GM19043 (cell line): Measurements from ENCODE around the gene KRT24.
"Not testable (repeated sequence)": the region's sequence is repeated elsewhere in the genome, so short reads cannot be mapped to it uniquely, and the experiment has no call there.

Source experiments
- ATAC-seq: cut with Tn5 transposase; IDR thresholded peaks from one replicate; pipeline ENCODE4 v1.9.1; 2021; ENCODE audit warnings: low read depth; ENCODE audit not compliant: unreplicated experiment

KRT24 gene

DNA sequence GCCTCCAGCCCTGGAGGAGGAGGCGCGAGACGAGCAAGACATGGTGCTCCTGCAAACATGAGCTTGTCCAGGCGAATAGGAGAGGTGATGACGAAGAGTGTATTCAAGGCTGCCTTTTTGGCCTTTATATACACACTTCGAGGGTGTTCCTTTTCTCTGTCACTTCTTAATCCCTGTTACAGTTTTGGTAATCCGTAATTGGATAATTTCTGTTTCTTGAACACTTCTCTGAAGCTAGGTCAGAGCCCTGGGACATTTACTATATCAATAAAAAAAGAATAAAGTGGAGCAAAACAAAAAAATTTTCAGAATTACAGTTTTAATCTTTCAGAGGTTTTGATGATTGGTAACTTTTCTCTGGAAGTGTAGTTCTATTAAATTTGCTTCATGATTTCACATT lies at the start of gene KRT24:
TSS of gene KRT24 (minus strand) at position 101 of the 400 bp plus-strand sequence. CDS start at position 42, 59 bp downstream.
- ATAC-seq, result no peak

DNA sequence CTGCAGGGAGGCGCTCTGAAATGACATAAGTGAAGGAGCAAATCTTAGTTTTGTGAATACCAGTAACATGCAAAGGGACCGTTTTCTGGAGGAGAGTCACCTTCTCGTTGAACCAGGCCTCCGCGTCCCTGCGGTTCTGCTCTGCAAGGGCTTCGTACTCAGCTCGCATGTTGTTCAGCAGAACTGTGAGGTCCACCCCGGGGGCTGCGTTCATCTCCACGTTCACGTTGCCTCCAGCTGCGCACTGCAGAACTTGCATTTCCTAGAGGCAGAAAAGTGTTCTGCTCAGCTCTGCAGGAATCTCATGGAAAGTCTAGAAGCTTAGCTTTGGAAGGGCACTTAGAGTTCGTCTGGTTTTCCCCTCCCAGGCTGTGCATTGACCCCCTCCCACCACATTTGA lies 47.5 kb upstream of the KRT24 start:
- ATAC-seq, result no peak

- no peak for ATAC-seq
Observed at GRCh38 chr17:40750391-40750790, 46.8 kb upstream of the KRT24 start.

GRCh38 chr17:40748666-40749065 lies 45.1 kb upstream of the KRT24 start:
- ATAC-seq, result not testable (repeated sequence)

DNA sequence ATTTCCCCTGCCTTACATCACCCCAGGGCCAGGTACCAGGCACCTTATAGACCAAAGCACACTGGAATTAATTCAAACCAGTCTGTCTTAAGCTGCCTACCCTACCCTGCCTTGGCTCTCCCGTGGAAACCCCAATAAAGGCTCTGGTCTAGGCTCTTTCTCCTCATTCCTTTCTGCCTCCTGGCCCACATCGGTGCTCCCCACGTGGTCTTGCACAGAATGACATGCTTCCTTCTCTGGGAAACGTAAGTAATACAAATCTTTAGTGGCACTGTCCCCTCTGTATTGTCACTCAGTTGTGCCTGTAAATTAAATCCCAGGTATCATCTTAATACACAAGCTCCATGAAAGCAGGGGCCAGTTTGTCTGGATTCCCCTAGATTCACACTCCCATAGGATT lies 35.0 kb upstream of the KRT24 start:
- ATAC-seq, result no peak

GRCh38 chr17:40735016-40735415 lies 31.5 kb upstream of the KRT24 start:
- ATAC-seq, result no peak

DNA sequence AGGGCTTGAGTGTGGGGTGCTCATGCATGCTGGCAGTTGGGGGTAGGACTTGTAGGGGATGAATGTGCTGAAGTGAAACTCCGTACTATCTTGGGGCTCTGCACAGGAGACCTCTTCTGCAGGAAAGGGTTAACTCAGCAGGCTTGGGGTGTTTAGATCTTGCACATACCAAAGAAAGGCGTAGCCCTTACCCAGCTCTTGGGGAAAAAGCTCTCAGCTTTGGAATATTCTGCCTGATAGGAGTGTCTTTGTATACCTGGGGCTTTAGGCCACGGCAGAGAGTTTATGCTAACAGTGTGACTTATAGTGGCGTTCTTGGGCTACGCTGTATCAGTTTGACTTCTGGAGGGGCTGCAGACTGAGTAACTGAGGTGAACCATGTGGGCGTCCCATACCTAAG lies 30.5 kb upstream of the KRT24 start:
- no peak for ATAC-seq

DNA sequence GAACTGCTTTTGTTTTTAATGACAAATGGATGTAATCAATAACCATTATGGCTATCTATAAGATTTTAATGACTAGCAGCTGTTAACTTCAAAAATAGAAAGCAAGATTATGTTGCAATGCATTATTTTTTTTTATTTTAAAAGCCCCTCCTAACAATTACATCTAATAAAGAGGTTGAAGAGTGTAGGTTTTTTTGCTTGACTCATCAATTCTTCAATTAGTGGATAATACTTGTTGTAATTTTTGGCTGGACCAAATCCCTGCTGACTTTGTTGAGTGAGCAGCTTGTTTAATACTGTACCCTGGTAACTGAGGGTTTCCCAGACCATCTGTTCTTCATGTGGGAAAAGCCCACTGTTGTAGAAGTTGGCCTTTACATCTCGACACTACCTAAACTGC lies 27.4 kb upstream of the KRT24 start:
- no peak for ATAC-seq

GRCh38 chr17:40727447-40728231 lies 24.1 kb upstream of the KRT24 start:
- ATAC-seq, result no peak

DNA sequence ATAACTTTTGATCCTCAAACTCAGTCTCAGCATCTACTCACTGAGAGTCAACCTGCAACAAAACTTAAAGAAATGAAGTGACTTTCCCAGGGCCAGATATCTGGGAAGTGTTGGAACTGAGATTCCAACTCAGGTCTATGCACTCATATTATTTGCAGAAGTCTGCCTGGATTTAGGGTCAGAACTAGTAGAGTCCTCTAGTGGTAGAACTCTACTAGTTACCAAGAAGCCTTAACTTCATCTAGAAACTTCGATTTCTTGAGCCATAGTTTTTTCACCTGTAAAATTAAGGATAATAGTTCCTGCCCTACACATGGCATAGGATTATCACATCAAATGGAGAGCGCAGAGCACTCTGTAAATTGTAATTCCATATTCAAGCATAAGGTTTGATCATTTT lies 23.4 kb upstream of the KRT24 start:
- ATAC-seq, result no peak

DNA sequence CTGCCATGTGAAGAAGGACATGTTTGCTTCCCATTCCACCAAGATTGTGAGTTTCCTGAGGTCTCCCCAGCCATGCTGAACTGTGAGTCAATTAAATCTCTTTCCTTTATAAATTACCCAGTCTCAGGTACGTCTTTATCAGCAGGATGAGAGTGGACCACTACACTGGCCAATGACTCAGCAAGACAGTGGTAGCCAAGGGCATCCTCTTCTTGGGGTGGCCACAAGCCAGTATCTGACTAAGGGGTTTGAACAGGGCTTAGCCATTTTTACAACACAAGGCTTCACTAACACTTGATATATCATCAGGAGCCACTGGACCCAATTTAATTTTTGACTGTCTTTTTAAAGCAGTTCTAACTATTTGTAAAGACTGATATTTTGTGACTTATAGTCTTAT lies 21.1 kb upstream of the KRT24 start:
- ATAC-seq, result no peak

DNA sequence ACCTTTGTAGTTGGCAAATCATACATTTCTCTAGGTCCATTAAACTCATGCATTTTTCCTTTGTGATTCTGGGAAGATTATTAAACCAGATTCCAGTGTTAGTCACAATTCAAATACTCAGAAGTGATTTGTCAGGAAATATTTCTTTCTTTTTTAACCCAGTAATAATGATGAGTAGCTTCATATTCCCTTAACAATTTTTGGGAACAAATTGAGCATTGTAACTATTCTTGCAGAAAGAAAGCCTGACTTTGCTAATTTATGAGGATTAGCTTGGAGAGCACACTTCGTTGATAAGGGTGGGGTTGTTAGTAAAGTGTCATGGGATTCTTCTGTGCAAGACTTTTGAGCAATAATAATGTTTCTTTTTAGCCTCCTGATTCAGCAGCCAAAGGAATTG lies 18.7 kb upstream of the KRT24 start:
- no peak for ATAC-seq

- no peak for ATAC-seq
Observed at GRCh38 chr17:40720899-40721298, 17.3 kb upstream of the KRT24 start.

GRCh38 chr17:40718930-40719329 lies 15.4 kb upstream of the KRT24 start:
- no peak for ATAC-seq

GRCh38 chr17:40717776-40718175 lies 14.2 kb upstream of the KRT24 start:
- no peak for ATAC-seq

GRCh38 chr17:40714473-40714872 lies 10.9 kb upstream of the KRT24 start:
- no peak for ATAC-seq

GRCh38 chr17:40707745-40708144 lies 4.2 kb upstream of the KRT24 start:
- ATAC-seq, result no peak

GRCh38 chr17:40705584-40705983 lies 2.0 kb upstream of the KRT24 start:
- ATAC-seq, result no peak

GRCh38 chr17:40702271-40702670 lies 1.3 kb downstream of the KRT24 start:
- ATAC-seq, result no peak

- no peak for ATAC-seq
Observed at GRCh38 chr17:40699853-40700252, 3.7 kb downstream of the KRT24 start.

- no peak for ATAC-seq
Observed at GRCh38 chr17:40699371-40699770, 4.2 kb downstream of the KRT24 start.

DNA sequence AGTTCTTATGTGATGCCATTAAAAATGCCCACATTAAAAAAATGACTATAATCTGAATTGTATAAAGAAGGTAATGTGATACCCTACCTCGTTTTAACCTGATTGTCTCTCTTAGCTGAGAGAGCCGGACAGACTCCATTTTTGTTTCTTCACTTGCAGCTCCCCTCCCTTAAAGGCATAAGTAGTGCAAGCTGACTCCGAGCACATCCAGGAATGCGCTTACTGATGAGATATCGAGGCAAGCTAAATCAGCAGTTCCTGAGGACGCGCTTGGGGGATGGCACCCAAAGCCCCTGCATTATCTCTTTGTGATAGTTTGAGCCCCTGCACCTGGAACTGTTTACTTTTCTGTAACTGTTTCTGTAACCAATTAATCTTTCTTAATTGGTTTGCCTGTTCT lies 6.3 kb downstream of the KRT24 start:
- ATAC-seq, result no peak

DNA sequence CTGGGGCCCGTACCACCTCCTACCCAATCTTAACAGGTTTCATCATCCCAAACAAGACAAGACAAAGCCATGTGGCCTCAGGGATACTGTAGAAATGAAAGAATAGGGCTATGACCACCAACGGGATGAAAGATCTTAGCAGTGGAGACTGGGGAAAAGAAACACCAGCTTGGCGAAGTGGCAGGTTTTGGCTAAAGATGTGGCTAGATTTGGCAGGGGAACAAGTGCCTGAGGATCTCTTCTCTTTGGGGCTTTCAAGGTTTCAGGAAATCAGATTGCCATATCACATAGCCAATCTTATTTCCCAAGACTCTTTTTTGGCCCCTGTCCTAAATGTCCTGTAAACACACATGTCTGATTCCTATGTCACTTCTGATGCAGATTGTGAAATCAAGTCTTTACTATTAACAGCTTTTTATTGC lies 6.9 kb downstream of the KRT24 start:
- ATAC-seq, result no peak
